ENCODE measurements around the gene OR5AC2. TPM values are rescaled to one million over a fixed set of nuclear protein-coding genes. Genes with fewer than 3 reads are reported as not detected.

Gene OR5AC2
- total and polyA plus RNA-seq, 2 experiments from 2014 or later: not detected

- Mint-ChIP-seq H3K27ac (no peak overlapping the region), H3K4me3 (no peak overlapping the region), H3K27me3 (ENCODE audit: insufficient read depth, low read depth, poor library complexity) (no peaks in the 10 kb centered on the region), H3K36me3 (ENCODE audit: low read depth) (no peaks in the 10 kb centered on the region), H3K9me3 (no peaks in the 10 kb centered on the region), H3K4me1 (no peaks in the 10 kb centered on the region)
- Histone ChIP-seq H3K27me3 (ENCODE audit: insufficient read depth) (no peaks in the 10 kb centered on the region), H2AFZ (no peak overlapping the region), H3F3A (replicated peaks; ENCODE audit: low read depth) (no peaks in the 10 kb centered on the region), H4K20me1 (replicated peaks; ENCODE audit: insufficient read depth) (no peaks in the 10 kb centered on the region), H3K4me1 (ENCODE audit: insufficient read depth) (no peaks in the 10 kb centered on the region), H3K79me2 (replicated peaks; ENCODE audit: insufficient read depth) (no peaks in the 10 kb centered on the region), H3K4me3 (no peak overlapping the region), H3K4me2 (no peak overlapping the region), H3K27ac (ENCODE audit: low read depth) (no peak overlapping the region), H3K9me2 (ENCODE audit: insufficient read depth) (no peaks in the 10 kb centered on the region), H3K36me3 (ENCODE audit: insufficient read depth) (no peaks in the 10 kb centered on the region)
- TF ChIP-seq REST (IDR thresholded peaks at IDR 0.05; ENCODE audit: unreplicated experiment) (no peak), JUNB (IDR thresholded peaks at IDR 0.05; ENCODE audit: unreplicated experiment) (no peak), ZNF462 (CRISPR knock-in tag; IDR thresholded peaks at IDR 0.05) (no peak), NANOG (IDR thresholded peaks at IDR 0.05; ENCODE audit: borderline replicate concordance) (no peak), STAT1 (IDR thresholded peaks at IDR 0.05; ENCODE audit: unreplicated experiment) (no peak), EZH2phosphoT487 (IDR thresholded peaks at IDR 0.05; ENCODE audit: unreplicated experiment) (no peak), ZNF331 (CRISPR knock-in tag; IDR thresholded peaks at IDR 0.05; ENCODE audit: low read depth) (no peak), EZH2 (IDR thresholded peaks at IDR 0.05; ENCODE audit: low read depth, unreplicated experiment) (no peak), CTCF (conservative IDR thresholded peaks at IDR 0.05; ENCODE audit: low read depth in 2 of 2) (no peak), ZNF114 (CRISPR knock-in tag; IDR thresholded peaks at IDR 0.05) (no peak), POLR2AphosphoS5 (IDR thresholded peaks at IDR 0.05; ENCODE audit: low read depth) (no peak), ETS1 (IDR thresholded peaks at IDR 0.05) (no peak), CREB1 (CRISPR knock-in tag; IDR thresholded peaks at IDR 0.05; ENCODE audit: low read depth) (no peak)
- ATAC-seq (no peak), DNase-seq (ENCODE audit: low spot score) (no peak)
Observed at GRCh38 chr3:98048586-98048985, 38.4 kb upstream of the OR5AC2 start.

All from GM23338 (cell line).